DMS79 (cell line): ENCODE results near the gene NCOA1.
"Not testable (repeated sequence)": the region's sequence is repeated elsewhere in the genome, so short reads cannot be mapped to it uniquely, and the experiment has no call there.

Experiments used
- DNase-seq: peaks from one replicate; lab custom pipeline; 2025; lab: John Stamatoyannopoulos, UW

Gene NCOA1

GRCh38 chr2:24577481-24577880 lies 86.4 kb downstream of the NCOA1 start:
- DNase-seq, result no peak

- DNase-seq, result no peak
Measured at GRCh38 chr2:24579053-24579803, 88.2 kb downstream of the NCOA1 start.

DNA sequence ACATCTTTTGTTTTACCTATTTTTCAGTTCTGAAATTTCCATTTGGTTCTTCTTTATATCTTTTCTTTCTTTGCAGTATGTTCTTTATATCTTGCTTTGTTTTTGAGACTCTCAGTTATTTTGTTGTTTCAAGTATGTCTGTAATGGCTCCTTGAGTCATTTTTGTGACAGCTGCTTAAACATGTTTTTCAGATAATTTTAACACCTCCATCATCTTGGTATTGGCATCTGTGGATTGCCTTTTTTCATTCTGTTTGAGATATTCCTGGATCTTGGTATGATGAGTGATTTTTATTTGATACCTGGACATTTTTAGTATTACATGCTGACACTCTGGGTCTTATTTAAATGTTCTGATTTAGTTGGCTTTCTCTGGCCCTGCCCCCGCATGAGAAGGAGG lies 89.5 kb downstream of the NCOA1 start:
- DNase-seq, result no peak

- DNase-seq, result not testable (repeated sequence)
Measured at GRCh38 chr2:24581971-24582370, 90.9 kb downstream of the NCOA1 start.

- DNase-seq, result no peak
Measured at GRCh38 chr2:24586955-24587354, 95.9 kb downstream of the NCOA1 start.

GRCh38 chr2:24588294-24588693 lies 97.2 kb downstream of the NCOA1 start:
- no peak for DNase-seq

- no peak for DNase-seq
Measured at GRCh38 chr2:24592441-24593100, 101.5 kb downstream of the NCOA1 start.

DNA sequence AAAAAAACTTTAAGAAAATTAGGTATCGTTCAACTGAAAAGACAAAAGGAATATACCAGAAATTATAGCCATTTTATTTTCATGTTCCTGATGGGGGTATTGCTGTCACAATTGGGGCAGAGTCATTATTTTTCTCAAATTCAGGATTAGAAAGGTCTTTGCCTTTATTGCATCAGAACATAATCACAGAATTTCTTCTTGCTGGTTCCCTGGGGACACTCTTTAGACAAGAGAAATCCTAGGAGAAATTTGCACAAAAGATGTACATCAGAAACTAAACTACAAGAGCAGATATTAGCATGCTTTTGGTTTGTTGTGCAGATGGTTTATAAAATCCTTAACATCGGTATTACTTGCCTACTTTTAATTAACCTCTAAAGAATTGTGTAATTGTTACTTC lies 103.2 kb downstream of the NCOA1 start:
- no peak for DNase-seq

DNA sequence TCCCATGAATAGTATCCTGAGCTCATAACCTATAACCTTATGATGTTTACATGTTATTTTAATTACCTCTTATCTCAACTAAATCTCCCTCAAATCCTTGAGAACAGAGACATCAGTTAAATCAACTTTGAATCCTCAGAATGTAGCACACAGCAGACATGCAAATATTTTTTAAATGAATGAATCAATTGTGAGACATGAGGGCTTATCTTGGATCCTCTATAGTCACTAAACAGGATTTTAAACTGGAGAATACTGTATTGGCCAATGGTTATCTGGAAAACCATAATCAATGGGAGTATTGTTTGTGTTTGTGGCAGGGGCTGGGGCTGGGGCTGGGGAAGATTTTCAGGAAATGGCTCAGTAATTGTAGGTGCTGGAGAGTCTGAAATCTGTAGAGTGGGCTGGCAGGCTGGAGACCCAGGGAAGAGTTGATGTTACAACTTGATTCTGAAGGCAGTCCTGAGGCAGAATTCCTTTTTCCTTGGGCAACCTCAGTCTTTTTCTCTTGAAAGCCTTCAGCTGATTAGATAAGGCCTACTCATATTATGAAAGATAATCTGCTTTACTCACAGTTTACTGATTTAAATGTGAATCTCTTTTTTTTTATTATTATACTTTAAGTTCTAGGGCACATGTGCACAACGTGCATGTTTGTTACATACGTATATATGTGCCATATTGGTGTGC lies 106.3 kb downstream of the NCOA1 start:
- no peak for DNase-seq

DNA sequence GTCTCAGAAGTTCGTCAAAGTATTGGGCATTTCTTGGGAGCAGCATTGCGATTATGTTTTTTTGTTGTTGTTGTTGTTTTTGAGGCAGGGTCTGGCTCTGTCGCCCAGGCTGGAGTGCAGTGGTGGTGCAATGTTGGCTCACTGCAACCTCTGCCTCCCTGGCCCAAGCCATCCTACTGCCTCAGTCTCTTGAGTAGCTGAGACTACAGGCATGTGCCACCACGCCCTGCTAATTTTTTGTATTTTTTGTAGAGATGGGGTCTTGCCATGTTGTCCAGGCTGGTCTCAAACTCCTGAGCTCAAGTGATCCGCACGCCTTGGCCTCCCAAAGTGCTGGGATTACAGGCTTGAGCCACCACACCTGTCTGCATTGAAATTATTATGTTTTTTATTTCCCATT lies 109.1 kb downstream of the NCOA1 start:
- not testable (repeated sequence) for DNase-seq

GRCh38 chr2:24611631-24612030 lies 120.6 kb downstream of the NCOA1 start:
- DNase-seq, result no peak

DNA sequence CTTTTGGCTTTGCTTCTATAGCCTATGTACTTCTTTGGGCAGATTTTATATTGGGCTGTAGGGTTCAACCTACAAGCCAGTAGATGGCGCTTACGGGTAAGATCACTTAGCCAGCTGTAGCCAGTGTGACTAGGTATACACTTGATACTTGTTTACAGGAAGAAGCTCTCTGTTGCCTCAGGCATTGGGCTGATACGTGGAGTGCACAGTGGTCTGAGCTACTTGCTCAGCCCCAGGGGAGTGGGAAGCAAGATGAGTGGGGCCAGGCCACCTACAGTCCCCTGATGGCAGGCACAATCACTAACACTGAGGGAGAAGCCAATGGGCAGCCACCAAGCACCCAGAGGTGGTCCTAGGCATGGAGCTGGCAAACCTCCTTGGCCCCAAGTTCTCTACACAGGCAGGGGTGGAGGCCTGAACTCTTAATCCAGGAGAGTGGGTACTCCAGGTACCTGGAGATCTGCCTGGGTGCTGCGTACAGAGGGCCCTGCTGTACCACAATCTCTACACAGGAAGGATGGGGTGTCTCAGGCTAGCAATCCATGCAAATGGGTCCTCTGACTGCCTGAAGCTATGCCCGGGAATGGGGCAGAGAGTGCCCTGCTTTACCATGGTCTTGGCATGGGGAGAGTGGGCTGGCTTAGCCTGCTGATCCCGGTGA lies 122.2 kb downstream of the NCOA1 start:
- DNase-seq, result no peak

DNA sequence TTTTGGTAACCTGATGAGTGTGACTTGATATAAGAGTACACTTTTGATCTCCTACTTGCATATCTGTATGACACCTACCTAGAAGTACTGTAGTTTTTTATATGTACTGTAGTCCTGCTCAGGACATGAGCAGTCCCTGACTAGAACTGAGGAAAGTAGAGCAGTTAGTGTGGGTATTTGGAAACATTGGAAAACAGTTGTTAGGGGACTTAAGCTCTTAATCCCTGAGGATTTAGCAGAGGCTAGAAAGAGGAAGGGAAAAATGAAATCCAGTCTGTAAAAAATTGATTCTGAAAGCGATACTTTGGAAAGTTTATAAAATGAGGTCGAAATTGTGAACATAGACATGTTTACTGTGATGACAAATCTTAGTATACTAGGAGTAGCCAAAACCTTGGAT lies 125.6 kb downstream of the NCOA1 start:
- DNase-seq, result no peak

- no peak for DNase-seq
Measured at GRCh38 chr2:24617424-24617823, 126.4 kb downstream of the NCOA1 start.

GRCh38 chr2:24618144-24618543 lies 127.1 kb downstream of the NCOA1 start:
- DNase-seq, result no peak

- no peak for DNase-seq
Measured at GRCh38 chr2:24618680-24619079, 127.6 kb downstream of the NCOA1 start.

- DNase-seq, result no peak
Measured at GRCh38 chr2:24620936-24621335, 129.9 kb downstream of the NCOA1 start.

DNA sequence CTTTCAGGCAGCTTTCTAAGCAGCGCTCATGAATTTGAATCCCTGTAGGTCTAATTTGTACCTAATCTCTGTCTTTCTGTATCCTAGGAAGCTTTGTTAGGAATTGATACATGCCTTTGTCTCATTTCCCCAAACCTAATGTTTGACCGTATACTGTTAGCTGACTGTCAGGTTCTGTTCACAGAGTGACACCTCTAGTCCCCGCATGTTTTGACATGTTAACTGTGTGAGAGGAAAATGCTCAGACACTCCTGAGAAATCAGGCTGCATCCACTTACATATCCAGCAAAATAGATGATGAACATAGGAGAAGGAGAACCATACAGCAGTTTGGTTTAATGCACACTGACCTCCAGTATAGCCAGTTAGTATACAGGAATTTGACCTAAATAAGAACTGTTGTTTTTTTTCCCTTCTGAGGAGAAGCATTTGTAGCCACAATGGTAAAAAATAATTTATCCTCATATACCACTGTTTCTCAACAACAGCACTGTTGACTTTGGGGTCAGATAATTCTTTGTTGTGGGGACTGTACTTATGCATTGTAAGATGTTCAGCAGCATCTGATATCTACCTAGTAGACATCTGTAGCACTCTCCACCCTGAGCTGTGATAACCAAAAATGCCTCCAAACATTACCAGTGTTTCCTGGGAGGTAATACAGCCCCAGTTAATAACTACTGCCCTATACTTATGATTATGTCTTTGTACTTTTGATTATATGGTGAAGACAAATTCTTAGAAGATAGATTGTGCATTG lies 130.9 kb downstream of the NCOA1 start:
- DNase-seq, result no peak

DNA sequence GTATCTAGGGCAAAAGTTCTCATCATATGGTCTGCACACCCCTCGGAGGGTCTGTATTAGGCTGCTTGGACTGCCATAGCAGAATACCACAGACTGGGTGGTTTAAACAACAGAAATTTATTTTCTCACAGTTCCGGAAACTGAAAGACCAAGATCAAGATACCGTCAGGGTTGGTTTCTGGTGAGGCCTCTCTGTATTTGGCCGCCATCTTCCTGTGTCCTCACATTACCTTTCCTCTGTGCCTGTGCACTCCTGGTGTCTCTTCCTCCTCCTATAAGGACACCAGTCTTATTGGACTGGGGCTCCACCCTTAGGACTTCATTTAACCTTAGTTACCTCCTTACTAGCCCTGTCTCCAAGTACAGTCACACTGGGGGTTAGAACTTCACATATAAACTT lies 132.5 kb downstream of the NCOA1 start:
- no peak for DNase-seq

GRCh38 chr2:24625728-24626127 lies 134.7 kb downstream of the NCOA1 start:
- DNase-seq, result no peak

DNA sequence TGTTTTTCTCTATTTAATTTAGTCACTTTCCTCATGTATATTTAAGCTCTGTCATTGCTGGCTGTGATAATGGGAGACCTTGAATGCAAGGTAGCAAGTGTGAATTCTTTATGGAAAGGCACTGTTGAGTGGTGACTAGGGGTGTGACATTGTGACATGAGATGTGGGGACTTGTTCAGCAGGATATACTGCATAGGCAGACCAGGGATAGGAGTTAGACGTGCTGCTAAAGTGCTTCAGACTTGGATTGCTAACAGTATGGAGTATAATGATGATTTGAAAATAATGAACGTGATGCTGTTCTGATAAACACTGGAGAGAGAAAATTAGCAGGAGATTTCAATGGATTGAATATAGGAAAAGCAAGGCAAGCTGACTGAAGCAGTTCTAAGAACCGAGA lies 135.1 kb downstream of the NCOA1 start:
- no peak for DNase-seq

- no peak for DNase-seq
Measured at GRCh38 chr2:24628746-24629145, 137.7 kb downstream of the NCOA1 start.
